ENCODE data around the gene EXOC3L1. TPM values are rescaled to one million over a fixed set of nuclear protein-coding genes. Genes with fewer than 3 reads are reported as not detected.

Gene EXOC3L1
- total RNA-seq, 1 donor from 2014 or later, result 3.9 TPM

- TF ChIP-seq CTCF (IDR thresholded peaks at IDR 0.05; ENCODE audit: borderline replicate concordance), result no peak
Measured at GRCh38 chr16:67157106-67157748, 32.7 kb downstream of the EXOC3L1 start.

GRCh38 chr16:67156143-67156844 lies 33.6 kb downstream of the EXOC3L1 start:
- no peaks in the 10 kb centered on the region for H3K9me3 ChIP-seq (replicated peaks)
- intact Hi-C loops (cut with micrococcal nuclease), result no loop called here
- no peak for TF ChIP-seq CTCF (IDR thresholded peaks at IDR 0.05; ENCODE audit: borderline replicate concordance)
- DNase-seq, result no peak
- no peak overlapping the region for H3K27ac ChIP-seq (replicated peaks)
- no peaks in the 10 kb centered on the region for H3K36me3 ChIP-seq
- H3K4me3 ChIP-seq, result no peak overlapping the region
- H3K27me3 ChIP-seq (ENCODE audit: low read depth), result no peaks in the 10 kb centered on the region
- peaks cover 45% of the 10 kb centered on the region for H3K4me1 ChIP-seq

More at GRCh38 chr16:67157106-67157748, 32.7 kb downstream of the EXOC3L1 start:
- Histone ChIP-seq H3K27ac (replicated peaks) (no peak overlapping the region), H3K36me3 (no peaks in the 10 kb centered on the region), H3K9me3 (replicated peaks) (no peaks in the 10 kb centered on the region), H3K27me3 (ENCODE audit: low read depth) (peaks cover 4% of the 10 kb centered on the region), H3K4me1 (peaks cover 51% of the 10 kb centered on the region), H3K4me3 (no peak overlapping the region)
- intact Hi-C loops (cut with micrococcal nuclease), result no loop called here
- DNase-seq, result no peak

GRCh38 chr16:67155295-67156142 lies 34.4 kb downstream of the EXOC3L1 start:
- Histone ChIP-seq H3K27ac (replicated peaks) (no peak overlapping the region), H3K27me3 (ENCODE audit: low read depth) (peaks cover 4% of the 10 kb centered on the region), H3K4me1 (peaks cover 46% of the 10 kb centered on the region), H3K36me3 (no peaks in the 10 kb centered on the region), H3K4me3 (peak overlapping the region; percentile 51), H3K9me3 (replicated peaks) (no peaks in the 10 kb centered on the region)
- TF ChIP-seq CTCF (IDR thresholded peaks at IDR 0.05; ENCODE audit: borderline replicate concordance), result peak; percentile 97
- peak; percentile 72 for DNase-seq
- intact Hi-C loops (cut with micrococcal nuclease), result no loop called here

GRCh38 chr16:67154578-67155294 lies 35.2 kb downstream of the EXOC3L1 start:
- Histone ChIP-seq H3K36me3 (no peaks in the 10 kb centered on the region), H3K9me3 (replicated peaks) (no peaks in the 10 kb centered on the region), H3K4me1 (peaks cover 46% of the 10 kb centered on the region), H3K27ac (replicated peaks) (no peak overlapping the region), H3K27me3 (ENCODE audit: low read depth) (peaks cover 11% of the 10 kb centered on the region), H3K4me3 (peak overlapping the region; percentile 51)
- intact Hi-C loops (cut with micrococcal nuclease), result loop anchor here (5.0 kb wide), 1 partner anchor 177 kb away; no protein-coding TSS in a partner anchor
- no peak for TF ChIP-seq CTCF (IDR thresholded peaks at IDR 0.05; ENCODE audit: borderline replicate concordance)
- DNase-seq, result no peak

Data from left ventricle myocardium inferior (tissue), 1 donor.